SU-DHL-6 (cell line): ENCODE data around the gene GIGYF2.

Experiments used
- H2AFZ ChIP-seq: fragments of 200-600 bp; sonication (generic); 2 replicates; pipeline ENCODE4 v1.6.1; 2014; ENCODE audit warnings: low read depth, mild to moderate bottlenecking, moderate library complexity, mixed read lengths, antibody characterized with exemption, low read length; ENCODE audit not compliant: severe bottlenecking
- H3F3A ChIP-seq: fragments of 200-600 bp; shearing (Covaris generic); 2 replicates; pipeline ENCODE4 v1.6.0; 2016; ENCODE audit warnings: antibody characterized with exemption, mild to moderate bottlenecking; ENCODE audit not compliant: insufficient read depth
- H3K27ac ChIP-seq: fragments of 200-600 bp; sonication (generic); 2 replicates; pipeline ENCODE4 v1.5.1; 2016; ENCODE audit warnings: low read depth, mild to moderate bottlenecking, low read length, moderate library complexity, mixed read lengths
- H3K27me3 ChIP-seq: fragments of 200-600 bp; sonication (generic), shearing (Covaris generic); 2 replicates; pipeline ENCODE4 v1.6.0; 2014; ENCODE audit warnings: mild to moderate bottlenecking, low read length
- H3K36me3 ChIP-seq: fragments of 200-600 bp; sonication (generic); 2 replicates; pipeline ENCODE4 v1.6.1; 2014; ENCODE audit warnings: mild to moderate bottlenecking, low read length, mixed read lengths
- H3K4me2 ChIP-seq: fragments of 300-600, 200-600 bp; shearing (Covaris generic), sonication (generic); 2 replicates; pipeline ENCODE4 v1.6.0; 2014; ENCODE audit warnings: low read length, low read depth, mild to moderate bottlenecking; ENCODE audit not compliant: poor library complexity, severe bottlenecking
- H3K4me3 ChIP-seq: fragments of 200-600 bp; sonication (generic); 2 replicates; pipeline ENCODE4 v1.5.1; 2014; ENCODE audit warnings: antibody characterized with exemption, low read length, mild to moderate bottlenecking, mixed read lengths; ENCODE audit not compliant: insufficient read depth, poor library complexity, severe bottlenecking
- H3K79me2 ChIP-seq: fragments of 200-600 bp; sonication (generic); 2 replicates; pipeline ENCODE4 v1.6.1; 2014; ENCODE audit warnings: mild to moderate bottlenecking, low read length, moderate library complexity; ENCODE audit not compliant: insufficient read depth
- H3K9ac ChIP-seq: fragments of 200-600 bp; sonication (generic); 2 replicates; pipeline ENCODE4 v1.7.0; 2014; ENCODE audit warnings: mild to moderate bottlenecking, low read length
- H3K9me2 ChIP-seq: fragments of 200-600 bp; sonication (generic); replicated peaks from 2 replicates; pipeline ENCODE4 v1.6.1; 2014; ENCODE audit warnings: low read length; ENCODE audit not compliant: insufficient read depth
- H3K9me3 ChIP-seq: fragments of 200-600 bp; sonication (generic); 2 replicates; pipeline ENCODE4 v1.6.1; 2014; ENCODE audit warnings: low read length, mixed read lengths; ENCODE audit not compliant: insufficient read depth
- H4K20me1 ChIP-seq: fragments of 200-600 bp; sonication (generic); 2 replicates; pipeline ENCODE4 v1.6.1; 2014; ENCODE audit warnings: low read depth, mild to moderate bottlenecking, antibody characterized with exemption, low read length, moderate library complexity, mixed read lengths
- EZH2phosphoT487 ChIP-seq: fragments of 200-600 bp; sonication (generic), shearing (Covaris generic); conservative IDR thresholded peaks from 2 replicates; pipeline ENCODE4 v1.6.1; 2018; ENCODE audit warnings: mild to moderate bottlenecking, antibody characterized with exemption, low read length, moderate library complexity, mixed read lengths
- TF ChIP-seq, protein P1 (sequence below): fragments of 200-600 bp; sonication (generic); IDR thresholded peaks from one replicate; pipeline ENCODE4 v1.5.1; 2017; ENCODE audit warnings: antibody characterized with exemption, mild to moderate bottlenecking, low read length, moderate library complexity; ENCODE audit not compliant: insufficient read depth, poor library complexity, severe bottlenecking

The GIGYF2 gene

GRCh38 chr2:232908695-232909094 is 211.6 kb downstream of the GIGYF2 start:
- no peaks in the 10 kb centered on the region for H3K36me3 ChIP-seq
- no peak for TF ChIP-seq EZH2phosphoT487
- TF ChIP-seq, protein P1, sequence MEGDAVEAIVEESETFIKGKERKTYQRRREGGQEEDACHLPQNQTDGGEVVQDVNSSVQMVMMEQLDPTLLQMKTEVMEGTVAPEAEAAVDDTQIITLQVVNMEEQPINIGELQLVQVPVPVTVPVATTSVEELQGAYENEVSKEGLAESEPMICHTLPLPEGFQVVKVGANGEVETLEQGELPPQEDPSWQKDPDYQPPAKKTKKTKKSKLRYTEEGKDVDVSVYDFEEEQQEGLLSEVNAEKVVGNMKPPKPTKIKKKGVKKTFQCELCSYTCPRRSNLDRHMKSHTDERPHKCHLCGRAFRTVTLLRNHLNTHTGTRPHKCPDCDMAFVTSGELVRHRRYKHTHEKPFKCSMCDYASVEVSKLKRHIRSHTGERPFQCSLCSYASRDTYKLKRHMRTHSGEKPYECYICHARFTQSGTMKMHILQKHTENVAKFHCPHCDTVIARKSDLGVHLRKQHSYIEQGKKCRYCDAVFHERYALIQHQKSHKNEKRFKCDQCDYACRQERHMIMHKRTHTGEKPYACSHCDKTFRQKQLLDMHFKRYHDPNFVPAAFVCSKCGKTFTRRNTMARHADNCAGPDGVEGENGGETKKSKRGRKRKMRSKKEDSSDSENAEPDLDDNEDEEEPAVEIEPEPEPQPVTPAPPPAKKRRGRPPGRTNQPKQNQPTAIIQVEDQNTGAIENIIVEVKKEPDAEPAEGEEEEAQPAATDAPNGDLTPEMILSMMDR, result no peak
- H3K4me3 ChIP-seq, result no peak overlapping the region
- H3F3A ChIP-seq, result no peaks in the 10 kb centered on the region
- H3K27ac ChIP-seq, result no peak overlapping the region
- 0 out of 2 replicates have a peak, but pooled peaks cover 5% of the 10 kb centered on the region for H3K9me3 ChIP-seq
- peaks cover 2% of the 10 kb centered on the region; the same call in 1 of the 2 replicates for H3K27me3 ChIP-seq
- no peaks in the 10 kb centered on the region for H3K79me2 ChIP-seq
- no peaks in the 10 kb centered on the region for H3K9me2 ChIP-seq
- no peak overlapping the region for H2AFZ ChIP-seq
- no peaks in the 10 kb centered on the region for H4K20me1 ChIP-seq
- no peak overlapping the region for H3K4me2 ChIP-seq
- no peak overlapping the region for H3K9ac ChIP-seq
